GM19467 (cell line): ENCODE data around the gene ZIC5.

ENCODE experiments used
- ATAC-seq: cut with Tn5 transposase; IDR thresholded peaks from one replicate; pipeline ENCODE4 v1.9.1; 2021; ENCODE audit warnings: mild to moderate bottlenecking, moderate library complexity; ENCODE audit not compliant: unreplicated experiment

Gene ZIC5

DNA sequence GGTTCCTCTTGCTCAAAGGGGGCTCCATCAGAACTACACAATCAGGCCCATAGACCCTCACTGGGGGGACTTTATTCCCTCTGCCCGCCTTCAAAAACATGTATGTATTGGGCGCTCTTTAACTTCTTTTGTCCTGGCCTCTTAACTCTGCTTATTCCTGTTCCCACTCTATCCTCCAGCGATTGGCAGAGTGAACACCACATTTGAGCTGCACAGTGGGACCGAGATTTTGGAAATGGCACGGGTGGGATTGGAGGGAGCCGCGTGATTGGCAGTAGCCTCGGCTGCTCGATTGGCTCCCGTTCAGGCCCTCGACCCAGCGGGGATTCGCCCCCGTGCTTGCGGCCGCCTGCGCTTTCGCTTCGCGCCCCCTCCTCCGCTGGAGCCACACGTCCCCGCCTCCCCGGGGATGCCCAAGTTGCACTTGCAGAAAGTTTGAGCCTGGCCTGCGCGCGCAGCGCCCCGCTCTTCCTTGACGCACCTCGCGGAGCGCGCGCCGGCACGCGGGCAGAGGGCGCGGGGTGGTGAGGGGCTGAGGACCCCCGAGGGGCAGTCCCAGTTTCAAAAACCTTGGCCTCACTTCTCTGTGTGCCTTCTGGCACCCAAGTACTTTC lies at the start of gene ZIC5:
Gene ZIC5, minus strand, starts transcription at position 192 of the 614 bp plus-strand sequence. Its CDS starts 164 bp downstream, at position 28.
- ATAC-seq: no peak

DNA sequence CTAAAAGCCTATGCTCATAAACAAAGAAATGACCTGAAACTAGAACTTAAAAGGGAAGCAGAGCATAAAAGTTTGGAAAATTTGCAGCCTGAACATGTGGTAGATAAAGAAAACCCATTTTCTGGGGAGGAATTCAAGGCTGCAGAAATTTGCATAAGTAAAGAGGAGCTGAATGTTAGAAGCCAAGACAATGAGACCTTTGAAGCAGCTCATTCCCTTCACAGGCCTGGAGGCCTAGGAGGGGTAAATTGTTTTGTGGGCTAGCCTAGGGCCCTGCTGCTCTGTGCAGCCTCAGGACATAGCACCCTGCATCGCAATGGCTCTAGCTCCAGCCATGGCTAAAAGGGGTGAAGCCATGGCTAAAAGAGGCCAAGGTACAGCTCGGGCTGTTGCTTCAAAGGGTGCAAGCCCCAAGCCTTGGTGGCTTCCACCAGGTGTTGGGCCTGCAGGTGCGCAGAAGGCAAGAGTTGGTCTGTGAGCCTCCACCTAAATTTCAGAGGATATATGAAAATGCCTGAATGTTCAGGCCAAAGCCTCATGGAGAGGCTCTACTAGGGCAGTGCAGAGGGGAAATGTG lies 48.3 kb upstream of the ZIC5 start:
- ATAC-seq: no peak

DNA sequence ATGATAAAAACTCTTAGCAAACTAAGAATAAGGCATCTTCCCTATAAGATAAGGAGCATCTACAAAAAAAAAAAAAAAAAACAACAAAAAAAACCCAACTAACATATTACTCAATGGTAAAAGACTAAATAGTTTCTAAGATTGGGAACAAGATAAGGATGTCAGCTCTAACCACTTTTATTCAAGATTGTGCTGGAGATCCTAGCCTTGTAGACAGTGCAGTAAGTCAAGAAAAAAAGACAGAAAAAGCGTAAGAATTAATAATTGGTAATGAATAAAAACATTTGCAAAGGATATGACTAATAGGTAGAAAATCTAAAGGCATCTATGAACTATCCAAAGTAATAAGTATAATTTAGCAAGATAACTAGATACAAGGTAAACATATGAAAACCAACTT lies 43.1 kb upstream of the ZIC5 start:
- ATAC-seq: no peak

DNA sequence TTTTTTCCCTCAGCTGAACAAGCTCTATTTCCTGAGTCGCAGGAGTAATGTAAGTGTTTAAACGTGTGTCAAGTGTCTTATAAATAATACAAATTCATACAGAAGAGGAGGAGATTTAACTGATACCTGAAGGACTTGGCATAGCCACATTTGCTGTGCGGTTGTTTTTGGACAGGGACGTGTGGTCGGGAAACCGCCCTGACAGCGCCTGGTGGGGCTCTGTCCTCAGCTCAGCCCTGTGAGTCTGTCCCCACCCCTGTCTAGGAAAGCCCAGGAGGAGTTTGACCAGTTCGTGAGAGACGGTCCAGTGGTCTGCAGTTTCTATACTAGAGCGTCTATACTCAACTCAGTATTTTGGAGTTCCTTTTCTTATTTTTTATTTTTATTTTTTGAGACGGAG lies 26.7 kb upstream of the ZIC5 start:
- no peak for ATAC-seq

DNA sequence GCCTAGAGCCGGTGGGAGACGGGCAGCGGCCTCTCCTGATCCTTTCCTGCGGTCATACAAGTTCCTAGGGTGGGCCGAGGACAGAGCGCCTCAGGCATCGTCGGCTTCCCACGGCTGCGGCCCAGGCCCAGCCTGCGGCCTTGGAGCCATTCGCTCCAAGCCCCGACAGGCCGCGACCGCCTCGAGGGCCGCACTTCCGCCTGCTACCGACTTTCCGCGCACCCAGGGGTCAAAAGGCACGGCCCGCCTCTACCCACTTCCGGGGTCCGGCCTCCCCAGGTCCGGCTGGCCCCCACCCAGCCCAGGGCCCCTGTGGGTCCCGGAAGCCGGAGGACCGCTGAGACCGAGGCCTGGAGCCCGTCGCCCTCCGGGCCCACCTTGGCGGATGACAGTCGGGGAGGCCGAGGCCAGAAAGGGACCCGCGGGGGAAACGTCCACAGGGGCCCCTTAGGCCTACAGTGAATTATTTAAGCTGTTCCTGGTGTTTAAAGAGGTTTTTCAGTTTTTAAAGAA lies 26.2 kb upstream of the ZIC5 start:
- ATAC-seq: no peak

DNA sequence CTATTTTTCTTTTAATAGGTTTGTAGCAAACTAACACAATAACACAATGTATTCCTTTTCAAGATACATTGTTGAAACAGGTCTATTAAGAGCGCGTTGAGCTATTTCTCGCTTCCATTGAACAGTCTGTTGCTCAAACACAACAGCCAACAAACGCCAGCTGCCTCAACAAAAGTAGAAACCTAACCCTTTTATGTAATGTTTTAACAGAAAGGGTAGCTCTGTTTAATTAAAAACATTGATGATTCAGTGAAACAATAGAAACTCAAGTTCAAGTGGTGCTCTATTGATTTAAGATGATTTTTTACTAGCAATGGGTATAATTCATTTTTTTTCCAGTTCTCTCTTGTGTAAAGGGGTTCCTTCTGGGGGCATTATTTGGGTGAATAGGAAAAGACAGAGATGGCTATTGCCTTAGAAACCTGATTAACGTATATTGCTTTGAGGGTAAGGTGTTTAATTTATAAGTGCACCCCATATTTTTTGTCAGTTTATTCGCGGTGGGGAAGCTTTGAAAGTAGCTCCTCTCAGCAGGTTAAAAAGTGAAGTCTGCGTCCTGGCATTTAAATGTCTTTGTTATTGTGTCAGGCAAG lies 24.9 kb upstream of the ZIC5 start:
- ATAC-seq: no peak

DNA sequence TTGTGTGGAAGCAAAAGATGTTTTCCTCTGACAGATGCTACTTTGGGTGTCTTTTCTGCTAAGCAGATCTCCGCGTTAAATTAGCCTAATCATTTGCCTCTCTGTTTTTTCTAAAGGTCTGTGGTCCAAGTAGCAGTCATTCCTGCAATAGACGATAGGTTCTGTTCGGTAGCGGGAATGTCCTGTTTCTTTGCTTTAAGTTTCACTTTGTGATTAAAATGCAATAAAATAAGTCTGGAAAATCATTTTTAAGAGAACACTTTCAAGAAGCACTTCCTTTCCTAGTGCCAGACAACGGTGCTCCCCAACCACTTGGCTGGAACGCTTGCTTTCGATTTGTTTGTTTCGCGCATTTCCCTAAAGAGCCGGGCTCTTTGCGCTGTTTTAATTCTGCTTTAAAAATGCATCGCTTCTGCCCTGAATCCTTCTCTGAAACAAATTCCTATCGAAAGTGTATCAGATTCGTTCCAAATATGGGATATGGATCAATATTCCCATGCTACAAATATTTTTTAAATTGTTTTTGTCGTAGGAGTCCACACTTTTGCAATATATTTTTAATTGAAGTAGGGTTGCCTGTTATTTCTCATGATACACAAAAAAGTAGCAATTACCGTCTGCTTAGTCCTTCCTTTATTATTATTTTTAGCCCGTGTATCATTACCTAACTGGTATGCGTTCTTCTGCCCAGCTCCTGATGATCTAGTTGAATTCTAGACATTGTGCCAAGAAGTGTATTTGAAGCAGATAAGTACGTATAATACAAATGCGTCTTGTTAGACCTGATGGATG lies 24.2 kb upstream of the ZIC5 start:
- no peak for ATAC-seq

DNA sequence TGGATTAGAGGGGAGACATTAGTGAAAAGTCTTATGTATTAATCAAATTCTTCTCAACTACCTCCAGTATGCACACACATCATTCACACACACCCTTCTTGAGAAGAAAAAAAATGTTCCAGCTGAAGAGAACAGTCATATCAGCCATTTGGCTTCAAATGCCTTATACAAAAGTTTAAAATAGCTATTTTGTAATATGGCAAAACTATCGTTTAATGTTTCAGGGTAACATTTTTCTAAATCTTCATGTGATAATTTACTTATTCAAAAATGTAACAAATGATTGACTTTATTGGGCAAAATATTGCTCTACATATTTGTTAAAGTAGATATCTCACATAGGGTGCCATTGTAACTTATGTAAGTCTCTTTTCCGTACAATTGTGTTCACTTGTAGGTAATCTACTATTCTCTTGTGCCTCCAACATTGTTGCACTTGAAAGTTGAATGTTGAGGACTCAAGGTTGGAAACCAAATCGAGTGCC lies 23.6 kb upstream of the ZIC5 start:
- no peak for ATAC-seq

DNA sequence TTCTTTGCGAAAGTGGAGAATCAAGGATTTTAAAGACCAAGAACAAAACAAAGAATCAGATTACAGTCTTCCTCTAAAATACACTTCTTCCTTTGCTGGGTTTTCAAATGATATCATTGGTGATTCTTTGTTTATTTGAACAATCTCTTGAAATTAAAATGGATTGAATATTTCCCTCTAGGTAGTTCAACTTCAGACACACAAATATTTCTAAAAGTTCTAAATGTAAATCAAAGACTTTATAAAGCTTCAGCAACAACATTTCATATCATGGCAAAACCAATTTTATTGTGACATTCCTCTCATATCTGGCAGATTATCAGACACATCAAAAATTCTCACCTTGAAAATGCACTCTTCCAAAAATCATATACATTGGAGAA lies 23.1 kb upstream of the ZIC5 start:
- no peak for ATAC-seq

DNA sequence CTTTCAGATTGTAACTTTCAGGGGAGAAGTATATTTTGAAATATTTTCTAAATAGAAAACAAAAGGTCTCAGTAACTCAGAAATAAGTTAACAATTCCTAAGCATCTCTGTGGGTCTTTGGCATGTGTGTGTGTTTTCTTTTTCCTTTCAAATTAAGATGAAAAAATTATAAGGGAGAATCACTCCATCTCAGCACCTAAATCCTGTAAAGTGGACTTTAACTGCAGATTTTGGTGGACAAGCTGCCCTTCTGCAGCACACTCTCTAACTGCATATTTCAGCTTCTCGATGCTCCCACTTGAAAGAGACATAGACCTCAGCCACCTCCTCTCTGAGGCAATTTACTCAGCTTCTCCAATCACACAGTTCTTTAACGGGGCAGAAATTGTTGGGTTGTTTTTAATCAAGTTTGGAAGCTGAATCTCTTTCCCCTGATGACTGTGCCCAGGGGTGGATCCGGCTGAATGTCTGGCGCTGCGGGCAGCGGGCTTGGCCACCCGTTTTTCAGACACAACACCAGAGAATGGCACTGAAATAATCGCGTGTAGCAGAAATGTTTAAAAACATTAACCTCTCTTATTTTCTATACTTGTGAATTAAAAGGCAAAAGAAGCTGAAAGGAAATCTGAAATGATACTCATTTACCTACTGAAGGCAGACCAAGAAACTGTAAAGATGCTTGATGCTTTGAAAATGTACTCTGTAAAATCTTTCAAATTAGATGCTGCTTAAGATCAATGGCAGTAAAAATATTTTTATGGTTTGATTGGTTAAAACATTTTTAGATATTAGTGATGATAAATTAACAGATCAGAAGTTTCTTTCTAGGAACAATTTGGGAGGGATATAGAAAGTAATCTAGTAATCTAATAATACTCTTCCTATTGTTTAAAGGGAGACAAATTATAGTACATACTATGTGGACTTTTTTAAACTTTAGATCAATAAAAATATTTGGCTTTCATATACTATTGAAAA lies 22.4 kb upstream of the ZIC5 start:
- no peak for ATAC-seq

DNA sequence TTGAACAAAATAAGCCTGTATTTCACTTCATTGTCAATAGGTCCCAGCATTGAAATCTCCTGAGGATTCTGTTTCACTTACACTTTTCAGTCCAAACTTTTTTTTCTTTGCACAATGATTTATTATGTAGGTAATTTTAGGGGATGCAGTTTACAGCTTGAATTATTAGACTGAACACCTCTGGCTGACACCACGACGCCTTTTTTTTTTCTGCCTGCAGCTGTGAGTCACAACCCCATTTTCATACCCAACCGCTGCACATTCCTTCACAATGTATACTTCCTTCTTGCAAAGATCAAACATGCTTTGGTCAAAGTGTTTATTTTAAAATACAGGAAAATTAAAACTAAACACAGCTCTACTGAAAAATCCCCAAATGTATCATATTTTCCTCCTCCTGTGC lies 21.4 kb upstream of the ZIC5 start:
- no peak for ATAC-seq

DNA sequence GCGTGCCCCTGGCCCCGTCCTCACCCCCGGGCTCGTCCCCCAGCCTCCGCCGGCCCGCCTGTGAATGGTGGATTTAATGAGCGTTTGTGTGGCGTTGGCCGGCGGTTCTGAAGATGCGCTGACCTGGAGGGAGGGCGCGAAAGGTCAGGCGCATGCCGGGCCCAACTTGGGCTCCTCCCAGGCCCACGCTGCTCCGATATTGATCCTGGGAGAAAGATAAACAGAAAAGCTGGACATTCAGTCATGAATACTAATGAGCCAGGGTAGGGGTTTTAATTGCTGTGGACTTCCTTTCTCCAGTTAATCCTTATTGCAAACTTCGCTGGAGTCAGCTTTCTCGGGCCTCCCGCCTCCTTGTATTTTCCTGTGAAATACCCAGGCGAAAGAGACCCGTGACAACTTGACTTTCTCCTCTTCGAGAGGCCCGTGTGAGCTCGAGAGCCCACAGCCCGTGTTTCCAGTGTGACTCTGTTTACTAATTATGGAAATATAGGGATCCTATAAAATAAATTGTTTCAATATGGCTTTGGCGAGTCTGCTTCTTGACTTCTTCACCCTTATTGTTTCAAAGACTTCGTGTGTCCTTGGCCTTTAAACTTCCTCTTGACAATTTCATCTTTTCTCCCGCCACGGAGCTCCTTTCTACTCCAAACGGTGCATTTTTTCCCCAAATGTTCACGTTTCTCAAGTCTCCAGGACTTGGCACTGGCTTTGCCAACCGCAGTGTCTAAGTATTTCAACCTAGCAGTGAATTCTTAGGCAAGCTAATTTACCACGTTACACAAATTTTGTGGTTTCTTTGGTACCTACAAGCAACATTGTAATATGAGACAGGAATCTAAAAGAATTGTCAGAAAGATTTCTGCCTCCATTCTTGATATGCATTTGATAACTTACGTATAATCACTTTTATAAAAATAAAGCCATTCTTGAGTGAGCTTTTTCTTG lies 20.5 kb upstream of the ZIC5 start:
- no peak for ATAC-seq

DNA sequence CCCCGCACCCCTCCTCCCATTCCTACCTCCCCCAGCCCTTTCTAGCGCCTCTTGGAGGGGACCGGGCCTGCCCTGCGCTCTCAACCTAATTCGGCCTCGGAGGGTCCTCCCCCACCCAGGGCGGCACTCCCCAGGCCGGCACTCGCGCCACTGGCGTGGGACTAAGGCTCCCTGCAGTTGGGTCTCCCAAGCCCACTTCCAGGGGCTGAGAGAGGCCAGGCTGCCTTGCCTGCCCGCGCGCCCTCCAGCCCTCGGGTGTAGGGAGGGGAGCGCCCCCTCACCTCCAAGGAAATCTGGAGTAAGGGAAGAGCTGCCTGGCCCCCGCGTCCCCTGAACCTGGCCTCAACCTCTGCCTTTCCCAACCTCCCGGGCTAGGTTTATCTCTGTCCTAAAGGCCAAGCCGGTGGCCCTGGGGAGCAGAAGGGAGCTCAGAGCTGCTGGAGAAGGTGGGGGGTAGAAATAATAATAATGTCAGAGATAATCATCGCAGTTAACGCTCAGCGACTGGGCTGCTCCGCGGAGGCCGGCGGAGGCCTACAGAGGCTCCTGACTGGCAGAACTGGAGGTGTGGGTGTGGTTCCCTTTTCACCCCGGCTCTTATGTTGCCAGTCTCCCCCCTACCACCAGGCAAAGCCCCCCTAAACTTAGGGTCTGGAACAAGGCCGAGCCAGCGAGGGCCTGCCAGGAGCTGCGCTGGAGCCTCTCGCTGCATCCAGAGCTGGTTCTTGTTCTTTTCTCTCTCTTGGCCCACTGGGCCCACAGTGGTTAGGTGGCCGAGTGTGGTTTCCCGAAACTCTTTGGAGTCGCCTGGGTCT lies 19.7 kb upstream of the ZIC5 start:
- ATAC-seq: no peak

DNA sequence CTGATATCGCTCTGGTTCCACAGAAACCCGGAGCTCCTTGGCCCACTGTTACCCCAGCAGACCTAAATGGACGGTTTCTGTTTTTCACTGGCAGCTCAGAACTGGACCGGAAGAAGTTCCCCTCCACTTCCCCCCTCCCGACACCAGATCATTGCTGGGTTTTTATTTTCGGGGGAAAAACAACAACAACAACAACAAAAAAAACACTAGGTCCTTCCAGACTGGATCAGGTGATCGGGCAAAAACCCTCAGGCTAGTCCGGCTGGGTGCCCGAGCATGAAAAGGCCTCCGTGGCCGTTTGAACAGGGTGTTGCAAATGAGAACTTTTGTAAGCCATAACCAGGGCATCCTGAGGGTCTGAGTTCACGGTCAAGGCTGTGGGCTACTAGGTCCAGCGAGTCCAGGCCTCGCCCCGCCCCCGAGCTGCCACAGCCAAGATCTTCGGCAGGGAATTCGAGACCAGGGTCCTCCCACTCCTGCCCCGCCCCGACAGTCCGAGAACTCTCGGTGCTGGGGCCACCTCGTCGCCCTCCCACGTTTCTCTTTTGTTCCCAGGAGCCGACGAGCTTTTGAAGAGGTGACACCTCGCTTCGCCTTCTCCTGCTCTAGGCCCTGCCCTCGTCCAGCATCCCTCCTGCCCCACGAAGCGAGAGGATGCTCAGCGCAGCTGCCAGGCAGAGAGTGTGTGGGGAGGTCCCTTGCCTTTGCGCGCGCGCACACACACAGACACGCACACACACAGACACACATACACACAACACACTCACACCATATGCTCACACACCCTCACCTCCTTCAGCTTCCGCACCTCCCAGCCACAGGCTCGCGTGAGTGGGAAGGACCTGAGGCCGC lies 18.8 kb upstream of the ZIC5 start:
- no peak for ATAC-seq

DNA sequence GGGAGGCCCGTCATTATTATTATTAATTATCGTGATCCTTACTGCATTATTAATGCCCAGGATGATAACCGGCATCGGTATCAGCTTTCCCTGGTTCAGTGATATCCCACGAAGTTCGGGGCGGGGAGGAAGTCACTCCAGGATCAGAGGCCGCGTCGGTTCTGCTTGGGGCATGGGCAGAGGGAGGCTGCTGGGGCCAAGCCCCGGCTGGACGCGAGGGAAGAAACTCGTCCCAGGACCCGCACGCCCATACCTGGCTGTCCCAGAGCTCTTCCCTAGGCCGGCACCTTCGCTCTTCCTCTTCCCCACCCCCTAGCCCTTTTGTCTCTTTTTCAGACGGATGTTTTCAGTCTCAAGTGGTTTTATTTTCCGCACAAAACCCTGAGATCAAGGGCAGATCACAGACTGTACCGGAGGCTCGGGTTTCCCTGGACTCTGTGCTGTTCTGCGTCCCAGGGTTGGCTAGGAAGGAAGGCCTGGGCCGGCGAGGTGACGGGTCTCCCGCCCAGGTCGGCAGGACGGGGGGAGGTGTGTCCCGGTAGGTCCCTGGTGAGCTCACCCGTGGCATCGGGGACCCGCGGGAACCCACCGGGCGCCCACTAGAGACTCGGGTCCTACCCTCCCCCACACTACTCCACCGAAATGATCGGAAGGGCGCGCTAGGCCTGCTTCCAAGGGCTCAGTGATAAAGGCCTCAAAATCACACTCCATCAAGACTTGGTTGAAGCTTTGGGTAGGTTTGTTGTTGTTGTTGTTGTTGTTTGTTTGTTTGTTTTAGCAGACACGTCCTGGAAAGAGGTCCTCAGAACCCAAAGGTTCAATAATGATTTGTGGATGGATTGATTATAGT lies 17.9 kb upstream of the ZIC5 start:
- ATAC-seq: no peak

DNA sequence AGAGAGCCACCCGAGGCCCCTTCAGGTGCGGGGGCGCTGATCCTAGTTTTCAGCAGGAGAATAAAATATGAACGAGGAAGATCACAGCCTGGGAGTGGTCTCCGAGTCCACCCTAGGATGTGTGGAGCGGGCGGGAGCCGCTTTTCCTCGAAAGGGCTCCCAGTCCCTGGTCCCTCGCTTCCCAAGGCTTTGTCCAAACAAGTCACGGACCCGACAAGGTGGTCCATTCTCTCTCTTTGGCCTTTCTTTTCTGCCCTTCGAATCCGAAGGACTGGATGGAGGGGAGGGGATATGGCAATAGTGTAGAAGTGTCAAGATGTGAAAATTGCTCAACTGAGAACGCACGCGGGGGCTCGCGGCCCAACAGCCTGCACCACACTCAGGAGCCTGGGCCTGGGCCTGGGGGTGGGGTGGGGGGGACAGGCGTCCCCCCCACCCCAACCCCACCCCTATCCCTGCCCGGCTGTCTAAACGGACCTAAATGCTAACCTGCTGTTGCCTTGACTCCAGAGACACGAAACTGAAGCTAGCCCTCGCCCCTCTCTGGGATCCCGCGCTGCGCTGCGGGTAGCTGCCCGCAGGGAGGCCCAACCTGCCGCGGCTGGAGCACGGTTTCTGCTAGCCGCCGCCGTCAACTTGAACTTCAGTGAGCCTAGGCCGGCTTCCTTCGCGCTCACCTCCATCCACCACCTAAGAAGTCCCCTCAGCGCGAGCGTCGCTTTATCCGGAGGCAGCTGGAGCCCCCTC lies 17.1 kb upstream of the ZIC5 start:
- ATAC-seq: no peak
